ENCODE data around the gene EMID1. TPM values are rescaled to one million over a fixed set of nuclear protein-coding genes. Genes with fewer than 3 reads are reported as not detected.

EMID1 gene
- total RNA-seq, 1 experiment from 2014 or later, result 9.6 TPM

- H3K36me3 ChIP-seq (ENCODE audit: control insufficient read depth in 1 of 2, insufficient read depth in 2 of 2, low read length in 2 of 2), result no peaks in the 10 kb centered on the region
- BruUV-seq (replicated peaks), result no TSS peak
- no peak for ATAC-seq
Measured at GRCh38 chr22:29213493-29213892, 7.8 kb downstream of the EMID1 start.

DNA sequence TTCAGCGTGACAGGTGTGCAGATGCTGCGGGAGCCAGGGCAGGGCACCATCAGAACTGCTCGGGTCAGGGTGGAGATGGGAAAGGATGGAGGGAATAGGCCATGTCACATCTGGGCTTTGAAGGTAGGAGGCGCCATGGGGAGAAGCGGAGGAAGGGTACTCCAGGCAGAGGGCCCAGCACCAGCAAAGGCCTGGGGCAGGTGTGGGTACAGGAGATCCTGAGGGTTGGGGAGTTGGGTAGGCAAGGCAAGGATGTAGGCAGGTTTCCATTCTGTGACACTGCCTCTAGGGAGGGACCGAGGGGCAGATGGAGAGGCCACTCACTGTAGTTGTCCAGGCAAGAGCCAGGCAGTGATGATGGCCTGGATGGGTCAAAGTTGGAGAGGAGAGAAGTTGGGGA, 8.5 kb downstream of the EMID1 start:
- Histone ChIP-seq H3K4me2 (ENCODE audit: low read length) (no peak overlapping the region), H3K4me1 (ENCODE audit: control insufficient read depth in 1 of 2, insufficient read depth in 2 of 2, low read length in 2 of 2) (no peaks in the 10 kb centered on the region), H4K20me1 (ENCODE audit: insufficient read depth) (no peaks in the 10 kb centered on the region), H2AFZ (ENCODE audit: low read depth, low read length, poor library complexity, severe bottlenecking) (no peak overlapping the region), H3K4me3 (replicated peaks in 1 of 2; ENCODE audit: low read depth in 1 of 2, low read length in 2 of 2) (no peak overlapping the region), H3K9me2 (ENCODE audit: insufficient read depth) (no peaks in the 10 kb centered on the region), H3K9me3 (ENCODE audit: control insufficient read depth in 1 of 2, insufficient read depth in 1 of 2, low read depth in 1 of 2, low read length in 2 of 2) (no peaks in the 10 kb centered on the region), H3K36me3 (ENCODE audit: control insufficient read depth in 1 of 2, insufficient read depth in 2 of 2, low read length in 2 of 2) (no peaks in the 10 kb centered on the region), H3K27me3 (ENCODE audit: insufficient read depth, low read length) (no peaks in the 10 kb centered on the region), H3K79me2 (ENCODE audit: insufficient read depth, low read length) (no peaks in the 10 kb centered on the region), H3K9ac (ENCODE audit: low read length) (no peak overlapping the region), H3K27ac (ENCODE audit: low read depth, low read length) (no peak overlapping the region)
- intact Hi-C loops (cut with micrococcal nuclease), result no loop called here
- CTCF ChIA-PET, result no interaction called here
- POLR2A ChIA-PET, result no interaction called here
- RAD21 ChIA-PET (ENCODE audit: low non-redundant PET in 1 of 2, low total read pairs in 2 of 2, uncharacterized antibody in 2 of 2, unreplicated experiment in 2 of 2), result no interaction called here
- ATAC-seq (no peak), DNase-seq (ENCODE audit: low read depth, low spot score) (no peak)
- BruUV-seq (replicated peaks), result no TSS peak
- TF ChIP-seq TCF7L2 (IDR thresholded peaks at IDR 0.05; ENCODE audit: borderline replicate concordance, extremely low read depth, insufficient read depth, insufficient read length) (no peak), EGR1 (IDR thresholded peaks at IDR 0.05; ENCODE audit: low read depth) (no peak), POLR2AphosphoS5 (IDR thresholded peaks at IDR 0.05; ENCODE audit: low read depth, low read length) (no peak), JUND (IDR thresholded peaks at IDR 0.05) (no peak), ATF3 (IDR thresholded peaks at IDR 0.05) (no peak), RAD21 (IDR thresholded peaks at IDR 0.05; ENCODE audit: low read depth) (no peak), MAX (IDR thresholded peaks at IDR 0.05) (no peak), CEBPB (IDR thresholded peaks at IDR 0.05; ENCODE audit: low read depth) (no peak), CBX3 (IDR thresholded peaks at IDR 0.05; ENCODE audit: low read depth) (no peak), FOSL1 (IDR thresholded peaks at IDR 0.05; ENCODE audit: low read depth) (no peak), SRF (IDR thresholded peaks at IDR 0.05; ENCODE audit: low read depth) (no peak)
- TF ChIP-seq, protein P1, sequence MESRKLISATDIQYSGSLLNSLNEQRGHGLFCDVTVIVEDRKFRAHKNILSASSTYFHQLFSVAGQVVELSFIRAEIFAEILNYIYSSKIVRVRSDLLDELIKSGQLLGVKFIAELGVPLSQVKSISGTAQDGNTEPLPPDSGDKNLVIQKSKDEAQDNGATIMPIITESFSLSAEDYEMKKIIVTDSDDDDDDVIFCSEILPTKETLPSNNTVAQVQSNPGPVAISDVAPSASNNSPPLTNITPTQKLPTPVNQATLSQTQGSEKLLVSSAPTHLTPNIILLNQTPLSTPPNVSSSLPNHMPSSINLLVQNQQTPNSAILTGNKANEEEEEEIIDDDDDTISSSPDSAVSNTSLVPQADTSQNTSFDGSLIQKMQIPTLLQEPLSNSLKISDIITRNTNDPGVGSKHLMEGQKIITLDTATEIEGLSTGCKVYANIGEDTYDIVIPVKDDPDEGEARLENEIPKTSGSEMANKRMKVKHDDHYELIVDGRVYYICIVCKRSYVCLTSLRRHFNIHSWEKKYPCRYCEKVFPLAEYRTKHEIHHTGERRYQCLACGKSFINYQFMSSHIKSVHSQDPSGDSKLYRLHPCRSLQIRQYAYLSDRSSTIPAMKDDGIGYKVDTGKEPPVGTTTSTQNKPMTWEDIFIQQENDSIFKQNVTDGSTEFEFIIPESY (IDR thresholded peaks at IDR 0.05; ENCODE audit: extremely low read depth, insufficient replicate concordance, low read length), result no peak

More at GRCh38 chr22:29213493-29213892, 7.8 kb downstream of the EMID1 start:
- no peak overlapping the region for H3K4me2 ChIP-seq (ENCODE audit: low read length)
- no peak overlapping the region for H3K27ac ChIP-seq (ENCODE audit: low read depth, low read length)
- TF ChIP-seq FOSL1 (IDR thresholded peaks at IDR 0.05; ENCODE audit: low read depth) (no peak), ZNF274 (IDR thresholded peaks at IDR 0.05; ENCODE audit: low read depth, low read length) (no peak), EGR1 (IDR thresholded peaks at IDR 0.05; ENCODE audit: low read depth) (no peak)
- TF ChIP-seq, protein P1 (IDR thresholded peaks at IDR 0.05; ENCODE audit: extremely low read depth, insufficient replicate concordance, low read length), result no peak
- H2AFZ ChIP-seq (ENCODE audit: low read depth, low read length, poor library complexity, severe bottlenecking), result no peak overlapping the region
- H3K4me3 ChIP-seq (replicated peaks in 1 of 2; ENCODE audit: low read depth in 1 of 2, low read length in 2 of 2), result no peak overlapping the region
- no peak overlapping the region for H3K9ac ChIP-seq (ENCODE audit: low read length)
- intact Hi-C loops (cut with micrococcal nuclease), result no loop called here
- H3K9me3 ChIP-seq (ENCODE audit: control insufficient read depth in 1 of 2, insufficient read depth in 1 of 2, low read depth in 1 of 2, low read length in 2 of 2), result no peaks in the 10 kb centered on the region
- no peaks in the 10 kb centered on the region for H4K20me1 ChIP-seq (ENCODE audit: insufficient read depth)
- DNase-seq (ENCODE audit: low read depth, low spot score), result no peak
- ChIA-PET RAD21 (ENCODE audit: low non-redundant PET in 1 of 2, low total read pairs in 2 of 2, uncharacterized antibody in 2 of 2, unreplicated experiment in 2 of 2) (no interaction called here), CTCF (no interaction called here), POLR2A (no interaction called here)
- no peaks in the 10 kb centered on the region for H3K79me2 ChIP-seq (ENCODE audit: insufficient read depth, low read length)
- no peaks in the 10 kb centered on the region for H3K27me3 ChIP-seq (ENCODE audit: insufficient read depth, low read length)
- H3K9me2 ChIP-seq (ENCODE audit: insufficient read depth), result no peaks in the 10 kb centered on the region
- no peaks in the 10 kb centered on the region for H3K4me1 ChIP-seq (ENCODE audit: control insufficient read depth in 1 of 2, insufficient read depth in 2 of 2, low read length in 2 of 2)
